Measurements from ENCODE around the gene TUBG1. TPM values are rescaled to one million over a fixed set of nuclear protein-coding genes. Genes with fewer than 3 reads are reported as not detected.

Gene TUBG1
- total RNA-seq, 1 experiment from 2014 or later: 139 TPM

GRCh38 chr17:42596386-42596785 lies 13.1 kb upstream of the TUBG1 start:
- no peak overlapping the region for H3K4me3 ChIP-seq (replicated peaks in 1 of 2; ENCODE audit: low read depth in 1 of 2, low read length in 2 of 2)
- H4K20me1 ChIP-seq (ENCODE audit: insufficient read depth): no peaks in the 10 kb centered on the region
- ChIA-PET POLR2A (no interaction called here), CTCF (interaction anchor here (0.7 kb wide), 1 partner anchor 177 kb away, joined by 3 read pairs; the partner anchor contains the start of gene VPS25), RAD21 (ENCODE audit: low non-redundant PET in 1 of 2, low total read pairs in 2 of 2, uncharacterized antibody in 2 of 2, unreplicated experiment in 2 of 2) (no interaction called here)
- DNase-seq (ENCODE audit: low read depth, low spot score) (no peak), ATAC-seq (no peak)
- no peaks in the 10 kb centered on the region for H3K27me3 ChIP-seq (ENCODE audit: insufficient read depth, low read length)
- H3K79me2 ChIP-seq (ENCODE audit: insufficient read depth, low read length): peaks cover 17% of the 10 kb centered on the region
- no peak overlapping the region for H3K27ac ChIP-seq (ENCODE audit: low read depth, low read length)
- no peaks in the 10 kb centered on the region for H3K9me3 ChIP-seq (ENCODE audit: control insufficient read depth in 1 of 2, insufficient read depth in 1 of 2, low read depth in 1 of 2, low read length in 2 of 2)
- H3K9me2 ChIP-seq (ENCODE audit: insufficient read depth): no peaks in the 10 kb centered on the region
- H2AFZ ChIP-seq (ENCODE audit: low read depth, low read length, poor library complexity, severe bottlenecking): no peak overlapping the region
- TF ChIP-seq REST (IDR thresholded peaks at IDR 0.05; ENCODE audit: low read depth): no peak
- H3K9ac ChIP-seq (ENCODE audit: low read length): no peak overlapping the region
- no TSS peak for BruUV-seq (replicated peaks)
- intact Hi-C loops (cut with micrococcal nuclease): no loop called here
- H3K36me3 ChIP-seq (ENCODE audit: control insufficient read depth in 1 of 2, insufficient read depth in 2 of 2, low read length in 2 of 2): peaks cover 0 to 6% of the 10 kb centered on the region in 2 experiments; a peak in 1 of 4 replicates
- no peaks in the 10 kb centered on the region for H3K4me1 ChIP-seq (ENCODE audit: control insufficient read depth in 1 of 2, insufficient read depth in 2 of 2, low read length in 2 of 2)
- no peak overlapping the region for H3K4me2 ChIP-seq (ENCODE audit: low read length)

- Histone ChIP-seq H4K20me1 (ENCODE audit: insufficient read depth) (no peaks in the 10 kb centered on the region), H3K4me1 (ENCODE audit: control insufficient read depth in 1 of 2, insufficient read depth in 2 of 2, low read length in 2 of 2) (no peaks in the 10 kb centered on the region), H2AFZ (ENCODE audit: low read depth, low read length, poor library complexity, severe bottlenecking) (no peak overlapping the region), H3K4me2 (ENCODE audit: low read length) (no peak overlapping the region), H3K27me3 (ENCODE audit: insufficient read depth, low read length) (no peaks in the 10 kb centered on the region), H3K36me3 (ENCODE audit: control insufficient read depth in 1 of 2, insufficient read depth in 2 of 2, low read length in 2 of 2) (no peaks in the 10 kb centered on the region), H3K27ac (ENCODE audit: low read depth, low read length) (no peak overlapping the region), H3K4me3 (replicated peaks in 1 of 2; ENCODE audit: low read depth in 1 of 2, low read length in 2 of 2) (no peak overlapping the region), H3K79me2 (ENCODE audit: insufficient read depth, low read length) (peaks cover 38% of the 10 kb centered on the region), H3K9ac (ENCODE audit: low read length) (no peak overlapping the region), H3K9me2 (ENCODE audit: insufficient read depth) (no peaks in the 10 kb centered on the region), H3K9me3 (ENCODE audit: control insufficient read depth in 1 of 2, insufficient read depth in 1 of 2, low read depth in 1 of 2, low read length in 2 of 2) (no peaks in the 10 kb centered on the region)
- BruUV-seq (replicated peaks): no TSS peak
- no peak for ATAC-seq
- intact Hi-C loops (cut with micrococcal nuclease): no loop called here
- ChIA-PET CTCF (interaction anchor here (1.7 to 3.6 kb wide), 2 partner anchors 20 to 82 kb away, joined by 4 to 17 read pairs; partner anchors contain the start of gene CCR10), RAD21 (ENCODE audit: low non-redundant PET in 1 of 2, low total read pairs in 2 of 2, uncharacterized antibody in 2 of 2, unreplicated experiment in 2 of 2) (no interaction called here), POLR2A (no interaction called here)
- DNase-seq (ENCODE audit: low read depth, low spot score): no peak
- TF ChIP-seq ZNF274 (IDR thresholded peaks at IDR 0.05; ENCODE audit: low read depth, low read length): no peak
These were observed 10.6 kb upstream of the TUBG1 start for GRCh38 chr17:42598905-42599304.
